NCI-H446 treated with DMSO at 0.1 percent for 48 hours (cell line): ENCODE results near the gene RNGTT.

ENCODE experiments used
- DNase-seq: peaks from one replicate; lab custom pipeline; 2025; lab: John Stamatoyannopoulos, UW

Gene RNGTT

GRCh38 chr6:88586371-88587149, 376.9 kb downstream of the RNGTT start:
- DNase-seq, result peak; percentile 97

- no peak for DNase-seq
Measured at GRCh38 chr6:88585276-88585692, 378.1 kb downstream of the RNGTT start.

GRCh38 chr6:88584581-88585275, 378.7 kb downstream of the RNGTT start:
- peak; percentile 42 for DNase-seq

- DNase-seq, result no peak
Measured at GRCh38 chr6:88577461-88577860, 386.0 kb downstream of the RNGTT start.

- DNase-seq, result no peak
Measured at GRCh38 chr6:88575536-88575935, 387.9 kb downstream of the RNGTT start.

- DNase-seq, result no peak
Measured at GRCh38 chr6:88574651-88575050, 388.8 kb downstream of the RNGTT start.

- peak; percentile 12 for DNase-seq
Measured at GRCh38 chr6:88574031-88574430, 389.4 kb downstream of the RNGTT start.

- no peak for DNase-seq
Measured at GRCh38 chr6:88573561-88573960, 389.9 kb downstream of the RNGTT start.

- no peak for DNase-seq
Measured at GRCh38 chr6:88572449-88573139, 390.8 kb downstream of the RNGTT start.

- DNase-seq, result no peak
Measured at GRCh38 chr6:88569959-88570358, 393.5 kb downstream of the RNGTT start.

- DNase-seq, result no peak
Measured at GRCh38 chr6:88567696-88568095, 395.7 kb downstream of the RNGTT start.

GRCh38 chr6:88566746-88567534, 396.5 kb downstream of the RNGTT start:
- DNase-seq, result no peak

- no peak for DNase-seq
Measured at GRCh38 chr6:88565836-88566235, 397.6 kb downstream of the RNGTT start.

GRCh38 chr6:88565409-88565811, 398.0 kb downstream of the RNGTT start:
- DNase-seq, result no peak

GRCh38 chr6:88563277-88563625, 400.2 kb downstream of the RNGTT start:
- DNase-seq, result no peak

GRCh38 chr6:88562353-88563276, 400.8 kb downstream of the RNGTT start:
- no peak for DNase-seq

GRCh38 chr6:88561954-88562315, 401.5 kb downstream of the RNGTT start:
- DNase-seq, result peak; percentile 87

- DNase-seq, result no peak
Measured at GRCh38 chr6:88561034-88561953, 402.1 kb downstream of the RNGTT start.
